ENCODE data around the gene SRP68. TPM values are rescaled to one million over a fixed set of nuclear protein-coding genes. Genes with fewer than 3 reads are reported as not detected.
A peak's percentile ranks its signal among the peaks of the same experiment; 100 is the strongest.

The SRP68 gene
- total and polyA plus RNA-seq, 2 of the 8 experiments (the other 6 are each of a cell fraction or from before 2014, with no cell fraction given), result 57.7 to 83.5 TPM

DNA sequence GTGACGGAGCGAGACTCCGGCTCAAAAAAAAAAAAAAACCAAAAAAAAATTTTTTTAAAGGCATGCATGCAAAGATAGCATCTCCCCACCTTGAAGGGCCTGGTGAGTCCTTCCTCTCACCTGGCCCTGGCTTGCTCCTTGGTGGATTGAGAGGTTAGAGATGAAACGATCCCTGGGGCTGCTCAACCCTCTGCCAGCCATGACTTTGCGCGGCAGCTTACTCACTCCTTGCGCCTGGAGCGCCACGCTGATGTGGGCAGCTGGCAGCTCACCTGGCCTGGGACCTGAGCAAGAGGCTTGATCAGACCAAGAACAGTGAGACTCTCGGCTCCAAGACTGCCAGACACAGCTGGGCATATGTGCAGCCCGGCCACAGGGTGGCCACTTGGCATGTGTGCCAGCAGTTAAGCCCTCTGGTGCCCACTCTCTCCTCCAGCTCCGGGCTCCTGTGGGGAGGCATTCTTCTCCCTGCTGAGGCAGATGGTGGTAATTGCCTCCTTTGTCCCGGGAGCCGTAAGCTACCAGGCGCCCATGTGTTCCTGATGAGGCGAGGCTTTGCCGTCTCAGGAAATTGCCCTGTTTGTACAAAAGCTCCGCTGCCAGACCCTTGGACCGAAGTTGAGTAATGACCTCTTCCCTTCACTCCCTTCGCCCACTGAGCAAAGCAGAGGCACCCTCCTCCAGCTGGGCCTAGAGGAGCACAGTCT is 40.1 kb downstream of the SRP68 start:
- Histone ChIP-seq H3K27me3 (replicated peaks in 1 of 4; ENCODE audit: control insufficient read depth in 3 of 4, extremely low read depth in 1 of 4, insufficient read depth in 3 of 4, low read length in 3 of 4) (no peaks in the 10 kb centered on the region), H3K4me1 (replicated peaks in 1 of 4; ENCODE audit: control insufficient read depth in 3 of 4, insufficient read depth in 4 of 4, low read length in 3 of 4) (peaks cover 0 to 18% (median 8%) of the 10 kb centered on the region in 4 experiments; a peak in 6 of 7 replicates), H3K79me1 (ENCODE audit: low read depth, low read length) (no peaks in the 10 kb centered on the region), H2BK5ac (ENCODE audit: low read depth, low read length) (no peak overlapping the region; the same call in 1 of the 2 replicates), H3K4ac (replicated peaks; ENCODE audit: insufficient read length, low read depth, low read length) (no peak overlapping the region), H3K4me2 (ENCODE audit: insufficient read depth in 1 of 2, low read depth in 2 of 2, low read length in 2 of 2) (no peak overlapping the region), H4K91ac (replicated peaks; ENCODE audit: insufficient read length, low read length) (no peak overlapping the region), H3K14ac (ENCODE audit: insufficient read length) (no peak overlapping the region), H3K9ac (replicated peaks in 1 of 4; ENCODE audit: extremely low read depth in 1 of 4, low read depth in 3 of 4, low read length in 3 of 4) (no peak overlapping the region), H4K5ac (ENCODE audit: insufficient read length, low read depth, low read length) (no peak overlapping the region), H3K23me2 (ENCODE audit: low read depth, low read length) (no peaks in the 10 kb centered on the region), H3K56ac (replicated peaks; ENCODE audit: insufficient read length, low read depth, low read length) (no peak overlapping the region), H4K8ac (ENCODE audit: extremely low read depth, insufficient read depth, low read length) (no peak overlapping the region; the same call in 1 of the 2 replicates), H2BK120ac (replicated peaks; ENCODE audit: low read depth, low read length) (no peak overlapping the region), H2BK12ac (ENCODE audit: low read depth, low read length) (peak overlapping the region; percentile 50; the same call in 1 of the 2 replicates), H2AK5ac (ENCODE audit: low read depth, low read length) (no peak overlapping the region), H4K20me1 (replicated peaks in 1 of 2; ENCODE audit: control insufficient read depth in 1 of 2, insufficient read depth in 2 of 2, low read length in 2 of 2) (no peaks in the 10 kb centered on the region), H3K4me3 (ENCODE audit: extremely low read depth in 1 of 4, insufficient read depth in 2 of 4, low read depth in 3 of 4, low read length in 4 of 4) (no peak overlapping the region), H2BK20ac (ENCODE audit: low read length) (no peak overlapping the region), H3K79me2 (ENCODE audit: control insufficient read depth in 1 of 2, insufficient read depth in 2 of 2, low read length in 2 of 2) (no peaks in the 10 kb centered on the region), H3K27ac (ENCODE audit: low read depth, low read length) (no peak overlapping the region), H2BK15ac (ENCODE audit: low read length) (peak overlapping the region; percentile 88; the same call in 1 of the 2 replicates), H3K23ac (ENCODE audit: insufficient read length) (no peak overlapping the region), H3K9me3 (ENCODE audit: insufficient read depth in 2 of 2, low read depth in 1 of 2, low read length in 1 of 2) (no peaks in the 10 kb centered on the region), H2AFZ (ENCODE audit: low read length) (no peak overlapping the region), H3K36me3 (ENCODE audit: control insufficient read depth in 2 of 4, insufficient read depth in 4 of 4, low read length in 3 of 4) (no peaks in the 10 kb centered on the region), H3K18ac (ENCODE audit: extremely low read depth, low read length) (no peak overlapping the region)
- WGBS, 2 experiments (ENCODE audit: extremely low coverage in 1 of 2, insufficient coverage in 1 of 2, insufficient read length in 1 of 2, insufficient replicate concordance in 2 of 2, low coverage in 1 of 2, low lambda C conversion rate in 2 of 2, missing lambda C conversion rate in 1 of 2), result 94% methylated on average over 19 of the region's 20 CpGs; no CpG with 5 or more reads in 1 of the 2 experiments
- TF ChIP-seq, protein P1, sequence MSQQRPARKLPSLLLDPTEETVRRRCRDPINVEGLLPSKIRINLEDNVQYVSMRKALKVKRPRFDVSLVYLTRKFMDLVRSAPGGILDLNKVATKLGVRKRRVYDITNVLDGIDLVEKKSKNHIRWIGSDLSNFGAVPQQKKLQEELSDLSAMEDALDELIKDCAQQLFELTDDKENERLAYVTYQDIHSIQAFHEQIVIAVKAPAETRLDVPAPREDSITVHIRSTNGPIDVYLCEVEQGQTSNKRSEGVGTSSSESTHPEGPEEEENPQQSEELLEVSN (IDR thresholded peaks at IDR 0.05), result peak; percentile 28; the same call in 1 of the 2 replicates
- TF ChIP-seq, protein P2, sequence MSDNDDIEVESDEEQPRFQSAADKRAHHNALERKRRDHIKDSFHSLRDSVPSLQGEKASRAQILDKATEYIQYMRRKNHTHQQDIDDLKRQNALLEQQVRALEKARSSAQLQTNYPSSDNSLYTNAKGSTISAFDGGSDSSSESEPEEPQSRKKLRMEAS (IDR thresholded peaks at IDR 0.05), result no peak; the same call in 1 of the 2 replicates
- ChIA-PET CTCF (ENCODE audit: partially characterized antibody) (interaction anchor here (0.6 to 13.7 kb wide), 9 partner anchors 9 to 1123 kb away, joined by 3 to 229 read pairs (median 4); partner anchors contain the start of gene CDK3), POLR2A (ENCODE audit: partially characterized antibody) (interaction anchor here (0.6 to 3.0 kb wide), 4 partner anchors 48 to 460 kb away, joined by 3 to 9 read pairs (median 3); partner anchors contain the start of gene ZACN)
- FAIRE-seq (no peak), DNase-seq (ENCODE audit: low read depth in 1 of 2, low spot score in 2 of 2) (no peak)

All from H1 (cell line).